ENCODE measurements around the gene ADM2.
A peak's percentile ranks its signal among the peaks of the same experiment; 100 is the strongest.
"Not testable (repeated sequence)": the region's sequence is repeated elsewhere in the genome, so short reads cannot be mapped to it uniquely, and the experiment has no call there.

The ADM2 gene

GRCh38 chr22:50525858-50526107, 44.4 kb downstream of the ADM2 start:
- no peak for DNase-seq

- peak; percentile 74 for DNase-seq
Observed at GRCh38 chr22:50526108-50526833, 44.9 kb downstream of the ADM2 start.

GRCh38 chr22:50526834-50527801, 45.8 kb downstream of the ADM2 start:
- DNase-seq: no peak

- DNase-seq: no peak
Observed at GRCh38 chr22:50527921-50528681, 46.8 kb downstream of the ADM2 start.

- no peak for DNase-seq
Observed at GRCh38 chr22:50528682-50529415, 47.5 kb downstream of the ADM2 start.

GRCh38 chr22:50529416-50529896, 48.1 kb downstream of the ADM2 start:
- no peak for DNase-seq

GRCh38 chr22:50529897-50530579, 48.7 kb downstream of the ADM2 start, which contains the start of gene TYMP:
Gene TYMP (minus strand): TSS chr22:50530012. CDS start chr22:50529709, 303 bp downstream.
- DNase-seq: peak; percentile 52

GRCh38 chr22:50530580-50530876, 49.2 kb downstream of the ADM2 start:
- DNase-seq: no peak

GRCh38 chr22:50530877-50531545, 49.7 kb downstream of the ADM2 start:
- peak; percentile 64 for DNase-seq

- DNase-seq: no peak
Observed at GRCh38 chr22:50531546-50531961, 50.2 kb downstream of the ADM2 start.

GRCh38 chr22:50531962-50532674, 50.8 kb downstream of the ADM2 start:
- peak; percentile 39 for DNase-seq

- no peak for DNase-seq
Observed at GRCh38 chr22:50532824-50533796, 51.8 kb downstream of the ADM2 start.

GRCh38 chr22:50533856-50534711, 52.7 kb downstream of the ADM2 start:
- not testable (repeated sequence) for DNase-seq

GRCh38 chr22:50535113-50535512, 53.8 kb downstream of the ADM2 start:
- no peak for DNase-seq

Data from fibroblast of skin of back (primary cell).